HS-27A (cell line): ENCODE data around the gene PRDM16.

Experiments used
- DNase-seq: peaks from one replicate; pipeline ENCODE4 v3.0.0-alpha.2; 2012; ENCODE audit warnings: low read depth, missing footprints

PRDM16 gene

DNA sequence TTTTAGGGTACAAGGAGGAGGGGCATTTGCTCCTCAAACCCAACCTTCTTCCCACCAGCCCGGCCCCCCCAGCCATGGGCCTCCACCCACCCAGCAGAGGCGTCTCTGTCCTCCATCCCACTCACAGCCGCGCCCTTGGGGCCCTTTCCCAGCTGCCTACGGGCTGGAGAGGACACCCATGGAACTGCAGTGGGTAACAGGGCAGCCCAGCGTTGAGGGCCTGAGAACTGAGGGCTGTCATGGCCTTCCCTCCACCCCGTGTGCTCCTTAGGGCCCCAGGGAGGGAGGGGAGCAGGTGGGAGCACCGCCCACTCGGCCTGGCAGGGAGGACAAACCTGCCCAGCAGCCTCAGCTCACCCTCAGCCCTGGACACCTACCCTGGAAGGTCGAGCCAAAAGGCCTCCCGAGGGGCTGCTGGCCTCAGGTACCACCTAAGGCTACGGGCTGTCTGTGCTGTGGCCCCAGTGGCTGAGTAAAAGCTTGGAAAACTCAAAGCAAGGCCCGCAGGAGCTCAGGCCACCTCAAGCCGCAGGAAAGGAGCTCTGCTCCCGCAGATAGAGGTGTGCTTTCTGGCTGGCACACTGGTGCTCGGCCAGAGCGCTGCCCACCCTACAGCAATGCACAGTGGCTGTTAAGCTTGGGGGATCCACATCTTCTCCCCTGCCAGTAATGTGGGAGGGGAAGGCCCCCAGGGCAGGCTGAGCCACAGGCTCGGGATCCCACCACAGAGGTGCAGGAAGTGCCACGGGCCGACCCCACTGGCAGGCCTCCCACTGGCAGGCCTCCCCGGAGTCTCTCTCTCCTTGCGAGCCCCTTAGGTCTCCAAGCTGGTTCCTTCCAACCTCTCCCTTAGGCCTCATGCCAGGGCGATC lies 383.2 kb downstream of the PRDM16 start:
- no peak for DNase-seq

DNA sequence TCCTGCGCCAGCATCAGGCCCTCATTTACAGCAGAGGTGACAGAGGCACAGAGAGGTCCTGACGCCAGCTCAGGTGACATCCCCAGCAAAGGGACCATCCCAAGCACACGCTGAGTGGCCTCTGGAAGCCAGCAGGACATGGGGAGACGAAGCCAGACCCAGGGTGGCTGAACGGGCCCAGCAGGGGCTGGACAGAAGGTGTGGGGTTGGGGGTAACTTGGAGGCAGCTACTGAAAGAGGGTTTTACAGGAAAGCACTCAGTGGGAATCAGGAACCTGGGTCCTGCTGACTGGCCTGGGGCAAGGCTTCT lies 383.8 kb downstream of the PRDM16 start:
- DNase-seq, result no peak

DNA sequence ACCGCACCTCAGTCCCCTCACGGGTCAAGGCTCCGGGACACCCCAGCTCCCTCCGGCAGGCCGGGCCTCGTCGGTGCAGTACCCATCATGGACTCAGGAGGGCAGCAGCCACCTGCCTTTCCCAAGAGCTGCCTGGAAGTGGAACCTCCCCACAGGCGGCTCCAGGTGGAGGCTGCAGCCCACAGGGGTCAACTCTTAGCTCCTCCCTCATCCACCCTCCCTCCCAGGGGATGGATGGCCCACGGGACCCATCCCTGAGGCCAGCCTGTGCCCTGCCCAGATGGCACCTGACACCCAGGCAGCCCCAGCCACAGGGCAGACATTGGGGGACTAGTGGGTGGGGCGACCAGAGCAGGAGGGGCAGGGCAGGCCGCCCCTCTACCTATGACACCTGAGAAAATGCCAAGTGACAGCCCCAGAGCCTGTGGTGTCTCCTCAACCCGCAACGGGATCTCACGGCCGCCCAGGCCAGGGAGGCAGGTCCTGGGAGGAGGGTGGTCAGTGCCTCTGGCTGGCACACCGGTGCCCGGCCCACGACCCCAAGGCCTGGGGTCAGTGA lies 384.3 kb downstream of the PRDM16 start:
- DNase-seq, result no peak

DNA sequence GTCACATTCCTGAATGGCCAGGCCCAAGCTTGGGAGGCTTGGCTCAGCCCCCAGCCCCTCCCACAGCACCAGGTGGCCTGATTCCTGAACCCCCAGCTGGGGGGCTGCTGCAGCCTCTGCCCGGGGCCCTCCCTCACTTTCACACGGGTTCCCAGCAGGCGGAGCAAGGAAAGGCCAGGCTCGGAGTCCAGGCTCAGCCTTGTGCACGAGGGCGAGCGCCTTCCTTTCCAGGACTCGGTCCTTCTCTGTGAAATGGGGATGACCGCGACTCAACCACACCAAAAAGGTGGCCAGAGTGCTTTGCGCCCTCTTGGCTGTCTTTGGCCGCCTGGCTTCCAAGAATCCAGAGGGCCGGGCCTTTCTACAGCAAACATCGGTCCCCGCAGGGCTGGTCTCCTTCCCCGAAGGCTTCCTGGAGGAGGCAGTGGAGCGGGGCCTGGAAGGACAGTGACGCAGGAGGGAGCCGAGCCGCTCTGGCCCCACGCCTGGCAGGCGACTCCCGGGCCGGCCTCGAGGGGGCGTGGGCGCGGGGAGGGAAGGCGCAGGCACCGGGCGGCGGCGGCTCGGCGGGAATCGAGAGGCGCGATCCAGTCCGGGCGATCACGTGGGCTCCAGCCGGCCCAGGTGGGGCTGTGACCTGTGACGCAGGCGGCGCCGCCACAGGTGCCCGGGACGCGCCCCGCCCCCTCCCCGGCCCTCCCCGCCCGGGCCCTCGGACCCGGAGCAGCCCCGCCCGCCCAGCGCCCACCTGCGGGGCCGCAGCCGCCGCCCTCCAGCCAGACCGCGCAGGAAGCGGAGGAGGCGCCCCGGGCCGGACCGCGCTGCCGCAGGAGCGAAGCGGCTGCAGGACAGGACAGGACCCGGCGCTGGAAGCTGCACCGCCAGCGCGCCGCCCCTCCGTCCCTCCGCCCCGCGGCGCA lies 385.1 kb downstream of the PRDM16 start, which contains the start of gene ARHGEF16:
Gene ARHGEF16, plus strand, starts transcription at position 775 of the 920 bp plus-strand sequence. CDS start 8,420 bp downstream, outside the sequence.
- no peak for DNase-seq

DNA sequence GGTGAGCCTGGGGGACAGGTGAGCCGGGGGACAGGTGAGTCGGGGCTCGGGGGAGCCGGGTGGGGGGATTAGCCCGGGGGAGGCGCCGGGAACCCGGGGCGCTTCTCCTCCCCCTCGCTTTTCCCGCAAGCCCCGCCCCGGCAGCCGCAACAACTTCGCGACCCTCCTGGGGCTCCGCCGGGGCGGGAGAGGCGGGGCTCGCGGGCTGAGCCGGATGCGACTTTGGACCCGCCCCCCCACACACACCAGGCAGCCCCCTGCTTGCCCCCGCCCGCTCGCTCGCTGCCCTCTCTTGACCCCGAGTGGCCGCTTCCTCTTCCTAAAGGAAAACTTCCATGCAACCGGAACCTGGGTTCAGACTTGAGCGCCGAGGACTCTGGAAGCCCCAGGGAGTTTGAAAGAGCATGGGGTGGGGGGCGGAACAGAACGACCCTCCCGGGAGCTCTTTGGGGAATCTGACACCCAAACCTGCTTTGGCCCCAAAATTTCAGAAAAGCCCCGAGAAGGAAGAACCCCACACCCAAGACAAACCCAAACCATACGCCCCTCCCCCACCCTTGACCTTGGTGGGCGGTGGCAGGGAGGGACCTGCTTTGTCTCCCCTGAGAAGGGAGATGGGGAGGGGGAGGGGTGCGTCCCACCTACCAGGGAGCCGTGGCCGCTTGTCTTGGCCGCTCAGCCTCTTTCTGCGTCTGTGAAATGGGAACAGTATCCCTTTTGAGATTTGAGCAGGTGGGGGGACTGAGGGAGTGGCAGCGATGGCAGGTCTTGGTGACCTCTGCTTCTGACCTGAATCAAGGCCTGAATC lies 386.0 kb downstream of the PRDM16 start:
- DNase-seq, result no peak

DNA sequence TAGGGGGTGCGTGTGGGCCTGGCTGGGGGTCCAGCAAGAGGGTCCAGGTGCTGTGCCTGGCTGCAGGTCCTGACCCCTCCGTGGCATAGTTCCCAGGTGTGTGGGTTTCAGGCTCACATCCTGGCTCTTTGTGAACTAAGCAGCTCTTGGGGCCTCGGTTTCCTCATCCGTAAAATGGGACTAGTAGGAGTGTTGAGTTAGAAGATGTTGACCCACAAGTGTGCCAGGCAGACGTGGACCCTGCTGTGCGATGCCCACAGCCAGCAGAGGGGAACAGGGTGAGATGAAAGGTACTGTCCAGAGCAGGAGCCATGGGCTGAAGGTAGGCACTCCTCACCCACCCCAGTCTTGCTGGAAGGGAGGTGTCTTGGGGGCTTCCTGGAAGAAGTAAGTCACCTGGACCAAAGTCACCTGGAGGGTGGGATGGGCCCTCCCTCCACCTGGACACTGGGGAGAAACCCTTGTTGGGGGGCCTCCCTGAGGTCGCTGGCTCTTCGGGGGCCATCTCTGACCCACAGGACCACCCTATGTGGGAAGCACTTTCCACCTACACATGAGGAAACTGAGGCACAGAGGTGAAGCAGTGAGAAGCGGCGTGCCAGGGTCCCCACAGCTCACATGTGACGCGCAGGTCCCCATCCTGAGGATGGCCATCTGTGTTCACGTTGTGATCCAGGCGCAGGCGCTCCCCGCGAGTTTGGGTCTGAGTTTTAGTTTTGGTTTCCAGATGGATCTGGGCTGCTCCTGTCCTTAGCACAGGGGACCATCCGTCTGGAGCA lies 386.9 kb downstream of the PRDM16 start:
- no peak for DNase-seq

DNA sequence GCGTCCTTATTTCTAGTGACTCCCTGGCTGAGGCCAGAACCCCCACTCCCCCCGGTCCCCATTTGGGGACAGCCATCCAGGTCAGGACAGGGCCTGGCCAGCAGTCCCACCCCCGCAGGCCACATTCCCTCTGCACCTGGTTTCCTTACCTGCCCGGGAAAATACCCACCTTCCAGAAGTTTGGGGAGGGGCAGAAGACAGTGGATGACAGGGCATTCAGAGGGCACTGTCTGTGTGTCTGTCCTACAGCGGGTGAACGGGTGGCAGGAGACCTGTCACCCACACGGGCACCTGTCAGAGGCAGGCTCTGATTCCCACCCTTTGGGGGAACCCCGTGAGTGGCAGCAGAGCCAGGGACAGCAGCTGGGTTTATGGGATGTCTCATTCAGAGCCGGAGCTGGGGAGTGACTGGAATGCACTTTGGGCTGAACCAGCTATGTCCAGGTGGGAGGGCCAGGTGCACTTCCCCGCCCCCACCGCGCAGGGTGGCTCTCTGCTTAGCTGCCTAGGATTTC lies 387.5 kb downstream of the PRDM16 start:
- DNase-seq, result no peak

DNA sequence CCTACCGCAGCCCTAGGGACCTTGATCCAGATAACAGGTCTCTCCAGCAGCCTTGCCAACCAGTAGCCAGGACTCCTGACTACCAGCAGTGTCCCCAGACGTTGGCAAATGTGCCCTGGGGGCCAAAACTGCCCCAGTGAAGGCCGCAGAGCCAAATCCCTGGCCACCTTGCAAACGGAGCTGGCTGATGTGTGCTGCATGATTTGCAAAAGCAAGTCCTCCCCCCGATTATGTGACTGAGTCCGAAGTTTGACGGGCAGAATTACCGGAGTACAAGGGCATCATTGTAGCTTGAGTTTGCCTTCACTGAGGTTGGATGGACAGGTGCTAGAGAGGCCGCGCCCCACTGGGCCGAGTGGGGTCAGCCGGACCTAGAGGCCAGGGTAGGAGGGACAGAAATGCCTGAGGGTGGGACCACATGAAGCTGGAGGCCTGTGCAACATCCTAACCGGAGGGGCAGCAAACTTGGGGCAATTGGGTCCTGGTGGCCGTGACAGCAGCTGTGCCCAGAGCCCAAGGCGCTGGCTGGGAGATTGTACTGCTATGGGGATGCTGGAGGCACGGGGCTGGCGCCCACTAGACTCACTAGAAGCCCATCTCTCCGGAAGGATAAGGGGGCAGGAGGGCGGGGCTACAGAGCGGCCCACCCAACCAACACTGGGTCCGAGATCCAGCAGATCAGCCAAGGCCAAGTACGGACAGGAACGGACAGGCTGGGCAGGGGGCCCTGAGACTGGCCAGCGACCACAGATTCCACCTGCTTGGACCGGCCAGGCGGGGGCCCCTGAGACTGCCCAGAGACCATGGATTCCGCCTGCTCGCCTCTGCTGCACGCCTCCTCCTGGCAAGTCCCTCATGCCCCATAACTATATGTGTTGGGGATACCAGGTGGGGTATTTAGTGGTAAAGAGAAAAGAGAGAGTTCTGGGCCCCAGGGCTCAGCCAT lies 388.2 kb downstream of the PRDM16 start:
- DNase-seq, result no peak

DNA sequence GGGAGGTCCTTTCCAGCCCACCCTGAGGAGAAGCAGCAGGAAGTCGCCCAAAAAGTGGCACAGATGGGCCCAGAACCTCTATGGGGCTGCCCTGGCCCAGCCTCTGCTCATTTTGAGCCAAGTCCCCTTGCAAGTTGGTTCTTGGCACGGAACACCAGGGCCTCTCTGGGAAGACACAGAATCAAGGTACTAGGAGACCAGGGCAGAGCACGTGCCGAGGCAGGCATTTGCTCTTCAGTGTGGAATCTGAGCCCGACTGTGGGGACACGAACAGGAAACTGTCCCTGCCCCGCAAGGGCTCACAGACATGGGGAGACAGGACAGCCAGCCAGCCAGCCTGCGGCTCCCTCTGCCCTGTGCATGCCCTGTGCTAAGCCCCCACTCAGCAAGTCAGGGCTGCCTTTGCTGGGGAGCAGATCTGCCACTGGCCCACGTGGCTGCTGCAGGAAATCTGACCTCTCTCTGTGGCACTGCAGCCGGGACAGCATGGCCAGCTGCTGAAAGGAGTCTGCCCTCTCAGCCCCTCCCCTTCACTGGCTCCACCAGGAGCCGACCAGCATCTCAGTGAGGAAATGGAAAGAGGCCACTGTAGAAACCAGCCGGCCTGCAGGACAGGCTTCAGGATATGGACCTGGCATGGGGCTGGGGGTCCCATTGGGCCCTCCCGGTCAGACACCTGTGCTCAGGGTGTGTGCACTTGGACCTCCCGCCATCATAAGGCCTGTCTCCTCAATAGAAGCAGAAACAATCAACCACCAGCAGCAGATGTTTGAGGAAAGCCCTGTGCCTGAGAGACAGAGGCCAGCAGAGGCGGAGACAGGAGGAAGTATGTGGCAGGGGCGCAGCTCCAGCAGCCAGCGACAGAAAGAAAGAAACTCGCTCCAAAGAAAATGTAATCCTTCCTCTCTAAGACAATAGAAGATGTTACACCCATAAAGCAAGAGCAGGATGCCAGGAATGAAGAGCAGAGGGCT lies 389.2 kb downstream of the PRDM16 start:
- DNase-seq, result no peak

DNA sequence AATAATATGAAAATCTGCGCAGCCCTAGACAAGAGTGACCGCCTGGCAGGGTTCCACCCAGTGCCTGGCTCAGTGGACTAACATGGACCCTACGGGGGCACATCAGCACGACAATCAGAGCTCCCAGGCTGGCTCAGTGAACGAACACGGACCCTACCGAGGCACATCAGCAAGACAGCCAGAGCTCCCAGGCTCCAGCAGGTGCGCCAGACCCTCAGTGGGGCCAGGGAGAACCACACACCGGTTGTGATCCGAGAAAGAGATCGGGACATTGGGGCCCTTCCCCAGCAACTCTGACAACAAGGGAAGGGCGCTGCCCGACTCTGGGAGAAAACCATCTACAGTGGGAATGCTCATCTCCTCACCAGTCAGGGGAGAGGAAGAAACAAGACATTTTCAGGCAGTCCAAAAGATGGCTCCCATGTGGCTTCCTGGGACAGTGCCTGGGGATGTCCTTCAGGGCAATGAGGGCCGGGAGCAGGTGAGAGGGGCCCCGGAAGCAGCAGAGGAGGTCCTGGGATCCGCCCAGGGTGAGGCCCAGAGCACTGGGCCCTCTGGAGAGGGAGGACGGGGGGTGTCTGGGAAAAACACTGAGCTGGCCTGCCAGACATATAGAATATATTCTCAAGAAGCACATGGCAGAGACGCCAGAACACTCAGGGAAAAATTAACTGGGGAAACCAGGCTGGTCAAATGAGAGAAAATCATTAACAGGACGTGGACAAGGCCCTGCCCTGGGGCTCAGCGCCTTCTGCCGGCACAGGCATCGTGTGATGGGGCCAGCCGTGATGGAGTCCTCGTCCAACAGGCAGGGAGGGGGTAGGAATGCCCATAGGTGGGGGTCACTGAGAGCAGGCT lies 390.3 kb downstream of the PRDM16 start:
- no peak for DNase-seq

DNA sequence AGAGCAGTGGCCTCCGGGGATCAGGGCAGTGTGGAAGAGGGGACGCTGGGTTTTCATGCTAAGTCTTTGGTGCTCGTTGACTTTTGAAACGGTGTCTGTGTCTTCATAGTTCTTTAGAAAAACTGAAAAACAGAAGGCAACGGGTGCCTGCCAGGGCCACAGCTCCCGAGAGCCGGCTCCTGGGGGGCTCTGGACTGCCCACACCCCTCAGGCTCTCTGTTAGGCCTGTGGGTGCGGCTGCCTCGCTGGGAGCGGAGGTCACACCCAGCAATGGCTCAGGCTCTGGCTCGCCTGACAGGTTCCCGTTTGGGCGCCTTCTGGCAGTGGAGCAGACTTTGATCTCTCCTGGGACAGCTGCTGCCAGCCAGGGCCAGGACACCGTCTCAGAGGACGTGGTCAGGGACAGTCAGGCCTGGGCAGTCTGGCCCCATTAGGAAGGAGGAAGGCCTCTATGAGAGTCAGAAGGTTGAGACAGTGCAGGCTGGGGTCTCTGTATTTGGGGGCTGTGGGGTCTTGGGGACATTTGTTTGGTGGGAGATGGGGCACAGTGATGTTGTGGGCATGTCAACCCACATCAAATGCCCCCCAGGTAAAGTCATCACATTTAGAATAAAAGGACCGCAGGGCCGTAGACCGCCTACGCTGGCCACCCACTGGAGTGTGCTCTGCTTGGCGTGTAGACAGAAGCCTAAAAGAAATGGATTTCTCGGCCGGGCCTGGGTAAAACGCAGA lies 391.1 kb downstream of the PRDM16 start:
- DNase-seq, result no peak

DNA sequence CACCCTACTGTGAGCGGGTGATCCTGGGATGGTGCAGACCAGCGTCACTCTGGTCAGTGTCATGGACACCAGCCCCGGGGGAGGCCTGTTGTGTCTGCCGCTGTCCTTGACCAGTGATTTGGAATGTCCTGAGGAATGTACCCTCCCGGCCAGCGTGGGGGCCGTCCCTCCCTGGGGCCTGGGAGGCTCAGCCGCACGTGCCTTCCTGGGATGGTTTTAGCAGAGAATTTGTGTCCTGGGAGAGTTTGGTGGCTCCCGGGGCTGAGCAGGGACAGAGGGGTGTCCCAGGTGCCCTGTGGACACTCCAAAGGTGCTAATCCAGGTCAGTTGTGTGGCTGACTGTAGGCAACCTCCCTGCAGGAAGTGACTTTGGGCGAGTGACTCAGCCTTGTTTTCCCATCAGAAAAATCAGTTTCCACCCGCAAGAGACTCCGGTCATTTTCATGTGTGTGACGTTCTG lies 391.7 kb downstream of the PRDM16 start:
- DNase-seq, result no peak

DNA sequence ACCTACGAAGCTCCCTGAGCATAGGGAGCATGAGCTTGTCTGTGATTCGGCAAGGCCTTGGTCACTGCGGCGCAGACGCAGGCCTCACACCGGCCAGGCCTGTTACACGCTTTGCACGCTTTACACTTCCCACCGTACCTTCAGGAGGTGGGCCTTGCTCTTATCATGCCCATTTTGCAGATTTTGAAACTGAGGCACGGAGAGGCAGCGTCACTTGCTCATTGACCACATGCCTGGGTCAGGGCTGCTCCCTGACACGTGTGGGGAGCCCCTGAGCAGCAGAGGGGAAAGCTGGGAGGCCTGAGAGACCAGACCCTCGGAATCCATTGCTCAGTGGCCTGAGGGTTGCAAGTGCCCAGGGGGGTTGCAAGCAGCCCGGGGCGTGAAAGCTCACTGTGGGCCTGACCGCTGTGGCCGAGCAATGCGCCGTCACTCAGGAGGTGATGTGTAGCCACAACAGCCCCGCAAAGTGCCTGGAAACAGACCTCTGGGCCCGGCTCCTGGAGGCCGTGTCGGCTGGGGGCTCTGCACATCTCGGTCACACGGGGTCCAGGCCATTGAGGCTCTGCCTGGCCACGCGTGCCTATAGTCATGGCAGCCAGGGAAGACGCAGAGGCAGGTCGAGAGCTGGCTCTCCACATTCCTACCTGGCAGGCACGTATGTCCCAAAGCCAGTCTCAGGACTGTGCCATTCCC lies 392.4 kb downstream of the PRDM16 start:
- DNase-seq, result no peak

DNA sequence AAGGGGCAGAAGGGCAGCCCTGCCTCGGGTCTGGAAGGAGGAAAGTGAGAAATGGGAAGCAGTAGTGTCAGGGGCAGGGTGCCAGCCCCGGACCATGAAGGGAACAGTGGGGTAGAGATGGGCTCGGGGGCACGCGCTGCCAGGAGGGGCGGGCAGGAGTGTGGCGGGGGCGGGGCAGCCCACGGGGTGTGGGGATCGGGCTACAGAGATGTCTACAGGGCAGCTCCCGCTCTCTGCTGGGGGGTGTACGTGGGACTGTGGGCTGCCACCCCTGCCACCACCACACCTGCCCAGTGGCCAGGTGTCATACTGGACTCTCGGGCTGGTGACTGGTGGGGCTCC lies 392.9 kb downstream of the PRDM16 start:
- no peak for DNase-seq

DNA sequence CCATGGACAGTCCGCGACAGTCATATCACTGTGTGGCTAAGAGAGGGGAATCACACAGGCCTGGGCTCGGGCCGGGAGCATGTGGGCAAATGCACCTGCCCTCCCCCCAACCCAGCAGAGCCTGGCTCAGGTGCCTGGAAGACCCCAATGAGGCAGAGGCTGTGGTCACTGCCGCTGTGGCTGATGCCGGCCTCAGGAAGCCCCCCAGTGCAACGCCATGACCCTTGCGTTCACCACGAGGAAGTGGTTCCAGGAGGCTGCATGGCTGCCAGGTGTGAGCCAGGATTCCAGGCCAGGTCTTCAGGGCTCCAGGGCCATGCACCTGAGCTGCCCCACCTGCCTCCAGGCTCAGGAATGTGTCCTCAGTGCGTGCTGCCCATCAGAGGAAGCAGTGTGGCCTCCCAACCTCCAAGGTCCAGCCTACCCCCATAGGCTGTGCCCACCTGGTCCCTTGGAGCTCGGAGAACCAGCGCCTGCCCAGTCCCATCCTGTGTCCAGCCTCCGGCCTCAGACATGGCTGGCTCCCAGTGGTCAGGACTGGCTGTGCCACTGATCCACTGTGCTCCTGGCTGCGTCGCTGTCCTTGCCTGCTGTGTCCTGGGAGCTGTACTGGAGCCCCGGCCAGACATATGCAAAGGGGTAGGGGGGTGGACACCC lies 393.5 kb downstream of the PRDM16 start:
- DNase-seq, result no peak

DNA sequence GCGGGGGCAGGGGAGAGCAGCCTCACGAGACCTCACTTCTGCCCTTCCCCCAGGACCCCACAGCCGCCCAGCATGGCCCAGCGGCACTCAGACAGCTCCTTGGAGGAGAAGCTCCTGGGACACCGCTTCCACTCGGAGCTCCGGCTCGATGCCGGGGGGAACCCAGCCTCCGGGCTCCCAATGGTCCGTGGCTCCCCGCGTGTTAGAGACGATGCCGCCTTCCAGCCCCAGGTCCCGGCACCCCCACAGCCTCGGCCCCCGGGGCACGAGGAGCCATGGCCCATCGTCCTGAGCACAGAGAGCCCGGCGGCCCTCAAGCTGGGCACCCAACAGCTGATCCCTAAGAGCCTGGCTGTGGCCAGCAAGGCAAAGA lies 394.0 kb downstream of the PRDM16 start:
- no peak for DNase-seq
